Stimulated activated CD8-positive, alpha-beta memory T cell treated with anti-CD3 and anti-CD28 coated beads, Interleukin-12 subunit alpha, Interleukin-12 subunit beta, amount 100 ng/mL, for 24 hours (primary cell): ENCODE results near the gene MRS2.
"Not testable (repeated sequence)": the region's sequence is repeated elsewhere in the genome, so short reads cannot be mapped to it uniquely, and the experiment has no call there.

Source experiments
- DNase-seq: peaks from one replicate; pipeline ENCODE4 v3.0.0-alpha.2; 2020; ENCODE audit errors: extremely low read depth

Gene MRS2

GRCh38 chr6:24387818-24388217 lies 14.9 kb upstream of the MRS2 start:
- no peak for DNase-seq

GRCh38 chr6:24391208-24391607 lies 11.5 kb upstream of the MRS2 start:
- no peak for DNase-seq

GRCh38 chr6:24391756-24392405 lies 10.9 kb upstream of the MRS2 start:
- no peak for DNase-seq

- no peak for DNase-seq
Observed at GRCh38 chr6:24394061-24394779, 8.5 kb upstream of the MRS2 start.

GRCh38 chr6:24394780-24395437 lies 7.8 kb upstream of the MRS2 start:
- DNase-seq, result no peak

- DNase-seq, result no peak
Observed at GRCh38 chr6:24396824-24397223, 5.9 kb upstream of the MRS2 start.

- no peak for DNase-seq
Observed at GRCh38 chr6:24397631-24398030, 5.1 kb upstream of the MRS2 start.

- not testable (repeated sequence) for DNase-seq
Observed at GRCh38 chr6:24400045-24401039, 2.4 kb upstream of the MRS2 start.

GRCh38 chr6:24401458-24401857 lies 1.3 kb upstream of the MRS2 start:
- DNase-seq, result no peak

- no peak for DNase-seq
Observed at GRCh38 chr6:24403501-24403824, 727 bp downstream of the MRS2 start.

- DNase-seq, result no peak
Observed at GRCh38 chr6:24405262-24405661, 2.5 kb downstream of the MRS2 start.

- DNase-seq, result no peak
Observed at GRCh38 chr6:24408719-24409410, 6.1 kb downstream of the MRS2 start.

GRCh38 chr6:24410622-24411021 lies 7.9 kb downstream of the MRS2 start:
- DNase-seq, result no peak

- DNase-seq, result no peak
Observed at GRCh38 chr6:24412294-24412693, 9.6 kb downstream of the MRS2 start.

- DNase-seq, result not testable (repeated sequence)
Observed at GRCh38 chr6:24414531-24414930, 11.8 kb downstream of the MRS2 start.

GRCh38 chr6:24415753-24416152 lies 13.0 kb downstream of the MRS2 start:
- DNase-seq, result no peak

GRCh38 chr6:24419526-24419925 lies 16.8 kb downstream of the MRS2 start:
- no peak for DNase-seq

- no peak for DNase-seq
Observed at GRCh38 chr6:24425091-24425490, 22.4 kb downstream of the MRS2 start.

- no peak for DNase-seq
Observed at GRCh38 chr6:24426729-24427446, 24.2 kb downstream of the MRS2 start.

- no peak for DNase-seq
Observed at GRCh38 chr6:24428615-24429014, 25.9 kb downstream of the MRS2 start.

- no peak for DNase-seq
Observed at GRCh38 chr6:24429146-24429545, 26.4 kb downstream of the MRS2 start.
